H1 (cell line): ENCODE measurements around the gene GSTCD. TPM values are rescaled to one million over a fixed set of nuclear protein-coding genes. Genes with fewer than 3 reads are reported as not detected.

Experiments
- CTCF ChIA-PET: fragments of 300-600 bp; sonication (Branson Sonifier 250); formaldehyde crosslinking; loops from one replicate; lab custom pipeline; 2021; ENCODE audit not compliant: partially characterized antibody; lab: Charles Lee
- POLR2A ChIA-PET: fragments of 300-600 bp; sonication (Branson Sonifier 250); formaldehyde crosslinking; loops from one replicate; lab custom pipeline; 2021; ENCODE audit warnings: inconsistent platforms; ENCODE audit not compliant: partially characterized antibody; lab: Charles Lee
- DNase-seq, 2 experiments: peaks; one replicate each; pipeline versions ENCODE4 v3.0.0 to v3.0.0-alpha.2; 2010 to 2022; ENCODE audit warnings: low spot score in 2 of 2, low read depth in 1 of 2, mixed read lengths in 1 of 2
- FAIRE-seq: peaks from 2 replicates; lab custom pipeline; 2011; peaks lifted over from hg19 to GRCh38; lab: Jason Lieb, UNC
- H2AFZ ChIP-seq: 2 replicates; pipeline ENCODE4 v1.8.1; 2012; ENCODE audit warnings: low read length, inconsistent platforms
- H2AK5ac ChIP-seq: 2 replicates; pipeline ENCODE4 v1.6.1; 2013; ENCODE audit warnings: low read depth, low read length
- H2BK120ac ChIP-seq: replicated peaks from 2 replicates; pipeline ENCODE3; 2013; ENCODE audit warnings: low read depth, low read length, inconsistent platforms
- H2BK12ac ChIP-seq: 2 replicates; pipeline ENCODE4 v1.6.1; 2013; ENCODE audit warnings: low read depth, low read length
- H2BK15ac ChIP-seq: 2 replicates; pipeline ENCODE4 v1.6.1; 2013; ENCODE audit warnings: low read length
- H2BK20ac ChIP-seq: 2 replicates; pipeline ENCODE4 v1.6.1; 2013; ENCODE audit warnings: low read length
- H2BK5ac ChIP-seq: 2 replicates; pipeline ENCODE4 v1.6.1; 2013; ENCODE audit warnings: low read depth, low read length
- H3K14ac ChIP-seq: 2 replicates; pipeline ENCODE4 v1.6.1; 2013; ENCODE audit warnings: inconsistent platforms; ENCODE audit not compliant: insufficient read length
- H3K18ac ChIP-seq: 2 replicates; pipeline ENCODE4 v1.6.1; 2013; ENCODE audit warnings: low read length; ENCODE audit errors: extremely low read depth
- H3K23ac ChIP-seq: 2 replicates; pipeline ENCODE4 v1.6.1; 2013; ENCODE audit warnings: inconsistent platforms; ENCODE audit not compliant: insufficient read length
- H3K23me2 ChIP-seq: 2 replicates; pipeline ENCODE4 v1.6.1; 2013; ENCODE audit warnings: low read depth, low read length
- H3K27ac ChIP-seq: 2 replicates; pipeline ENCODE4 v1.6.1; 2011; ENCODE audit warnings: low read depth, low read length, inconsistent platforms
- H3K27me3 ChIP-seq, 4 experiments: replicated peaks in 1 of 4; 1 replicate in 1 of 4; 2 replicates in 3 of 4; pipeline versions ENCODE4 v1.6.1 to v1.8.1; 2011 to 2013; ENCODE audit warnings: low read length in 3 of 4, mild to moderate bottlenecking in 3 of 4, inconsistent platforms in 2 of 4, mixed read lengths in 2 of 4, moderate library complexity in 1 of 4; ENCODE audit not compliant: control insufficient read depth in 3 of 4, insufficient read depth in 3 of 4; ENCODE audit errors: extremely low read depth in 1 of 4
- H3K36me3 ChIP-seq, 4 experiments: 2 replicates each; pipeline versions ENCODE4 v1.6.1 to v1.8.1; 2011 to 2013; ENCODE audit warnings: mild to moderate bottlenecking in 4 of 4, low read length in 3 of 4, moderate library complexity in 2 of 4, control low read depth in 1 of 4, inconsistent platforms in 1 of 4; ENCODE audit not compliant: insufficient read depth in 4 of 4, control insufficient read depth in 2 of 4
- H3K4ac ChIP-seq: replicated peaks from 2 replicates; pipeline ENCODE3; 2013; ENCODE audit warnings: low read length, low read depth, mixed read lengths, inconsistent platforms; ENCODE audit not compliant: insufficient read length
- H3K4me1 ChIP-seq, 4 experiments: replicated peaks in 1 of 4; 1 replicate in 1 of 4; 2 replicates in 3 of 4; pipeline versions ENCODE4 v1.6.1 to v1.8.1; 2011 to 2013; ENCODE audit warnings: low read length in 3 of 4, inconsistent platforms in 2 of 4, mixed read lengths in 1 of 4; ENCODE audit not compliant: insufficient read depth in 4 of 4, control insufficient read depth in 3 of 4
- H3K4me2 ChIP-seq, 2 experiments: 2 replicates each; pipeline versions ENCODE4 v1.6.1 to v1.8.1; 2011 to 2013; ENCODE audit warnings: low read depth in 2 of 2, low read length in 2 of 2, control low read depth in 1 of 2, inconsistent platforms in 1 of 2, mild to moderate bottlenecking in 1 of 2; ENCODE audit not compliant: insufficient read depth in 1 of 2
- H3K4me3 ChIP-seq, 4 experiments: fragments of 200-600, 300-600 bp in 1 of 4; sonication (generic), shearing (Covaris generic), sonication (Bioruptor Twin) in 1 of 4; 2 replicates each; pipeline versions ENCODE4 v1.5.1 to v1.8.1; 2011 to 2016; ENCODE audit warnings: low read length in 4 of 4, low read depth in 3 of 4, control low read depth in 2 of 4, inconsistent platforms in 2 of 4, mild to moderate bottlenecking in 2 of 4, mixed read lengths in 1 of 4, moderate library complexity in 1 of 4; ENCODE audit not compliant: insufficient read depth in 2 of 4; ENCODE audit errors: extremely low read depth in 1 of 4
- H3K56ac ChIP-seq: replicated peaks from 2 replicates; pipeline ENCODE3; 2013; ENCODE audit warnings: low read depth, mild to moderate bottlenecking, mixed read lengths, low read length, inconsistent platforms; ENCODE audit not compliant: insufficient read length
- H3K79me1 ChIP-seq: 2 replicates; pipeline ENCODE4 v1.6.1; 2013; ENCODE audit warnings: low read depth, low read length, control low read depth
- H3K79me2 ChIP-seq, 2 experiments: 2 replicates each; pipeline versions ENCODE4 v1.6.1 to v1.8.1; 2012 to 2013; ENCODE audit warnings: low read length in 2 of 2, mild to moderate bottlenecking in 2 of 2, inconsistent platforms in 1 of 2; ENCODE audit not compliant: insufficient read depth in 2 of 2, control insufficient read depth in 1 of 2
- H3K9ac ChIP-seq, 4 experiments: replicated peaks in 1 of 4; 1 replicate in 1 of 4; 2 replicates in 3 of 4; pipeline versions ENCODE4 v1.6.1 to v1.8.1; 2011 to 2013; ENCODE audit warnings: low read depth in 3 of 4, low read length in 3 of 4, control low read depth in 2 of 4, mild to moderate bottlenecking in 2 of 4, moderate library complexity in 2 of 4, inconsistent platforms in 1 of 4; ENCODE audit errors: extremely low read depth in 1 of 4
- H3K9me3 ChIP-seq, 2 experiments: 2 replicates each; pipeline versions ENCODE4 v1.6.1 to v1.8.1; 2012 to 2013; ENCODE audit warnings: mild to moderate bottlenecking in 2 of 2, moderate library complexity in 2 of 2, control low read depth in 1 of 2, inconsistent platforms in 1 of 2, low read depth in 1 of 2, low read length in 1 of 2, mixed read lengths in 1 of 2; ENCODE audit not compliant: insufficient read depth in 2 of 2
- H4K20me1 ChIP-seq, 2 experiments: replicated peaks in 1 of 2; 2 replicates each; pipeline versions ENCODE3 to v1.8.1; 2011 to 2013; ENCODE audit warnings: inconsistent platforms in 2 of 2, low read length in 2 of 2, mild to moderate bottlenecking in 1 of 2; ENCODE audit not compliant: insufficient read depth in 2 of 2, control insufficient read depth in 1 of 2
- H4K5ac ChIP-seq: 2 replicates; pipeline ENCODE4 v1.6.1; 2013; ENCODE audit warnings: low read length, low read depth, mixed read lengths, inconsistent platforms; ENCODE audit not compliant: insufficient read length
- H4K8ac ChIP-seq: 2 replicates; pipeline ENCODE4 v1.8.0; 2013; ENCODE audit warnings: mild to moderate bottlenecking, moderate library complexity, low read length, inconsistent platforms; ENCODE audit not compliant: insufficient read depth; ENCODE audit errors: extremely low read depth
- H4K91ac ChIP-seq: replicated peaks from 2 replicates; pipeline ENCODE3; 2013; ENCODE audit warnings: low read length, mixed read lengths, inconsistent platforms; ENCODE audit not compliant: insufficient read length
- BCL11A ChIP-seq, 2 experiments: IDR thresholded peaks; one replicate each; pipeline ENCODE4 v1.6.1; 2011; ENCODE audit warnings: low read depth in 2 of 2, low read length in 2 of 2, mild to moderate bottlenecking in 2 of 2
- EP300 ChIP-seq, 2 experiments: IDR thresholded peaks; 1 replicate in 1 of 2; 2 replicates in 1 of 2; pipeline ENCODE4 v1.6.1; 2011 to 2012; ENCODE audit warnings: low read depth in 2 of 2, low read length in 2 of 2, mild to moderate bottlenecking in 2 of 2, borderline replicate concordance in 1 of 2, inconsistent platforms in 1 of 2, moderate library complexity in 1 of 2
- KDM5A ChIP-seq: fragments of 200-600 bp; IDR thresholded peaks from 2 replicates; pipeline ENCODE4 v1.7.1; 2012; ENCODE audit warnings: mild to moderate bottlenecking, low read length, inconsistent platforms, mixed read lengths
- NANOG ChIP-seq: IDR thresholded peaks from 2 replicates; pipeline ENCODE4 v1.6.1; 2011; ENCODE audit warnings: low read length, low read depth, mild to moderate bottlenecking, inconsistent platforms; ENCODE audit not compliant: insufficient read depth, poor library complexity, severe bottlenecking
- SAP30 ChIP-seq: fragments of 300-600 bp; sonication (generic); IDR thresholded peaks from 2 replicates; pipeline ENCODE4 v1.7.1; 2012; ENCODE audit warnings: low read length, moderate library complexity, mild to moderate bottlenecking, inconsistent platforms; ENCODE audit not compliant: insufficient read depth, insufficient replicate concordance
- SP1 ChIP-seq: IDR thresholded peaks from 2 replicates; pipeline ENCODE4 v1.6.1; 2011; ENCODE audit warnings: low read depth, low read length
- SP4 ChIP-seq: IDR thresholded peaks from 2 replicates; pipeline ENCODE4 v1.6.1; 2012; ENCODE audit warnings: low read length, inconsistent platforms
- ZNF274 ChIP-seq: IDR thresholded peaks from 2 replicates; pipeline ENCODE4 v1.7.0; 2012; ENCODE audit warnings: low read length, borderline replicate concordance; ENCODE audit errors: extremely low read depth
- WGBS, 2 experiments: shearing (Covaris generic) in 1 of 2; methylation state at CpG; one replicate each; pipeline versions ENCODE4 v1.1.6 to v1.1.7; 2013 to 2015; ENCODE audit warnings: low lambda C conversion rate in 2 of 2, mixed read lengths in 2 of 2, inconsistent platforms in 1 of 2, low coverage in 1 of 2, missing lambda C conversion rate in 1 of 2; ENCODE audit not compliant: insufficient replicate concordance in 2 of 2, insufficient coverage in 1 of 2, insufficient read length in 1 of 2; ENCODE audit errors: extremely low coverage in 1 of 2, missing lambda C conversion rate in 1 of 2; 5-methylcytosine and 5-hydroxymethylcytosine counted together
- polyA plus RNA-seq, 7 experiments: library from polyadenylated mRNA; depleted of rRNA in 3 of 7; stranded (reverse) in 5 of 7; unstranded in 2 of 7; fragments of >200 nt in 5 of 7; fragments of 200-250 nt in 2 of 7; gene quantifications; 1 replicate in 5 of 7; 2 replicates in 1 of 7; 4 replicates in 1 of 7; pipeline versions ENCODE4 v1.2.1 to v1.2.3, GENCODE V29; 2011 to 2013; ENCODE audit warnings: missing spikeins in 2 of 7, mixed read lengths in 2 of 7
- total RNA-seq: library from RNA; stranded (reverse); fragmentation: NEBNext Ultra II Directional; extraction: Animal tissue kit (Norgen Biotek cat#: 25700); gene quantifications from 2 replicates; pipeline ENCODE4 v1.2.1, GENCODE V29; 2021
- TF ChIP-seq, protein P1 (sequence below): IDR thresholded peaks from 2 replicates; pipeline ENCODE4 v1.6.1; 2012; ENCODE audit warnings: low read length, inconsistent platforms

GSTCD gene
- total and polyA plus RNA-seq, 2 of the 8 experiments (the other 6 are each of a cell fraction or from before 2014, with no cell fraction given) = 8.5 to 24.6 TPM

DNA sequence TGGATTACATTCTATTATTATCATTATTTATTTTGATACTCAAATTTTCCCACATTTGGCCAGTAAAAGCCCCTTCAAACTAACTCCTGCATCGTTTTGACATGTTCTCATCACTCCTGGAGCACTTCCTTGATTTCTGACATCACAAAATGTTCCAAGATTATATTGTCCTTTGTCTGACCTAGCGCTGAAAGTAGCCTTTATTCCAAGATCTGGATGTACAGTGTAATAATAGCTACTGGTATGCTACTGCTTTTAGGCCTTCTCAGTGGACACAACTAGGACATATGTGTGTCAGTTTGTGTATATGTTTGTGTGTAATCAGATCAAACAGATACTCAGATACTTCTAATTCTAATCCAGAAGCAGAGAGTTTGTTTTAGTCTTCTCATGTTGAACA is 76.2 kb downstream of the GSTCD start:
- no peak overlapping the region for H2BK20ac ChIP-seq
- H3K79me1 ChIP-seq = no peaks in the 10 kb centered on the region
- H3K36me3 ChIP-seq = no peaks in the 10 kb centered on the region
- H3K27ac ChIP-seq = no peak overlapping the region
- no peak overlapping the region for H3K23ac ChIP-seq
- no peak for FAIRE-seq
- H2BK15ac ChIP-seq = no peak overlapping the region
- no peak overlapping the region for H3K18ac ChIP-seq
- no peak overlapping the region for H3K4ac ChIP-seq
- 71% methylated on average over 2 of the region's 2 CpGs; no CpG with 5 or more reads in 1 of the 2 experiments for WGBS, 2 experiments
- H3K9ac ChIP-seq = no peak overlapping the region
- H3K4me2 ChIP-seq = no peak overlapping the region
- H2BK12ac ChIP-seq = no peak overlapping the region
- no peaks in the 10 kb centered on the region for H3K79me2 ChIP-seq
- H2AK5ac ChIP-seq = no peak overlapping the region
- no peaks in the 10 kb centered on the region for H4K20me1 ChIP-seq
- H4K91ac ChIP-seq = no peak overlapping the region
- POLR2A ChIA-PET = no interaction called here
- no peaks in the 10 kb centered on the region for H3K4me1 ChIP-seq
- no peak overlapping the region for H3K4me3 ChIP-seq
- no peak overlapping the region for H3K56ac ChIP-seq
- H4K8ac ChIP-seq = no peak overlapping the region
- H3K23me2 ChIP-seq = no peaks in the 10 kb centered on the region
- H4K5ac ChIP-seq = no peak overlapping the region
- CTCF ChIA-PET = no interaction called here
- no peaks in the 10 kb centered on the region for H3K27me3 ChIP-seq
- H3K14ac ChIP-seq = no peak overlapping the region
- no peak overlapping the region for H2BK120ac ChIP-seq
- no peak overlapping the region for H2BK5ac ChIP-seq
- no peak for DNase-seq
- no peaks in the 10 kb centered on the region for H3K9me3 ChIP-seq
- H2AFZ ChIP-seq = no peak overlapping the region
- TF ChIP-seq ZNF274 = no peak
- no peak for TF ChIP-seq SP1
- TF ChIP-seq KDM5A = no peak
- no peak for TF ChIP-seq EP300 (IDR thresholded peaks at IDR 0.05; ENCODE audit: borderline replicate concordance in 1 of 2, low read depth in 2 of 2, low read length in 2 of 2)
- TF ChIP-seq, protein P1, sequence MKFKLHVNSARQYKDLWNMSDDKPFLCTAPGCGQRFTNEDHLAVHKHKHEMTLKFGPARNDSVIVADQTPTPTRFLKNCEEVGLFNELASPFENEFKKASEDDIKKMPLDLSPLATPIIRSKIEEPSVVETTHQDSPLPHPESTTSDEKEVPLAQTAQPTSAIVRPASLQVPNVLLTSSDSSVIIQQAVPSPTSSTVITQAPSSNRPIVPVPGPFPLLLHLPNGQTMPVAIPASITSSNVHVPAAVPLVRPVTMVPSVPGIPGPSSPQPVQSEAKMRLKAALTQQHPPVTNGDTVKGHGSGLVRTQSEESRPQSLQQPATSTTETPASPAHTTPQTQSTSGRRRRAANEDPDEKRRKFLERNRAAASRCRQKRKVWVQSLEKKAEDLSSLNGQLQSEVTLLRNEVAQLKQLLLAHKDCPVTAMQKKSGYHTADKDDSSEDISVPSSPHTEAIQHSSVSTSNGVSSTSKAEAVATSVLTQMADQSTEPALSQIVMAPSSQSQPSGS = no peak
- no peak for TF ChIP-seq BCL11A (IDR thresholded peaks at IDR 0.05; ENCODE audit: low read depth in 2 of 2, low read length in 2 of 2)
- TF ChIP-seq SAP30 = no peak
- TF ChIP-seq SP4 = no peak
- TF ChIP-seq NANOG = no peak
